AG04449 (cell line): Measurements from ENCODE around the gene NUDT12.

Experiments used
- CTCF ChIA-PET: fragments of 350-600 bp; formaldehyde crosslinking; extraction: SDS; loops from one replicate; lab custom pipeline; 2021; ENCODE audit warnings: antibody characterized with exemption; lab: Yijun Ruan, JAX
- POLR2A ChIA-PET: fragments of 400-600, 350-600 bp; formaldehyde crosslinking; extraction: SDS; loops from one replicate; lab custom pipeline; 2020; ENCODE audit warnings: antibody characterized with exemption, inconsistent platforms; lab: Yijun Ruan, JAX
- DNase-seq: peaks from one replicate; pipeline ENCODE4 v3.0.0-alpha.2; 2010; ENCODE audit warnings: low read depth, low spot score
- H3K4me3 ChIP-seq: 2 replicates; pipeline ENCODE4 v1.5.1; 2011; ENCODE audit warnings: low read depth, mild to moderate bottlenecking, control low read depth, low read length
- TF ChIP-seq, protein P1 (sequence below): IDR thresholded peaks from one replicate; pipeline ENCODE4 v1.5.1; 2011; ENCODE audit warnings: mild to moderate bottlenecking, moderate library complexity, low read length, control low read depth, inconsistent platforms; ENCODE audit not compliant: insufficient read depth; ENCODE audit errors: missing control alignments

Gene NUDT12

DNA sequence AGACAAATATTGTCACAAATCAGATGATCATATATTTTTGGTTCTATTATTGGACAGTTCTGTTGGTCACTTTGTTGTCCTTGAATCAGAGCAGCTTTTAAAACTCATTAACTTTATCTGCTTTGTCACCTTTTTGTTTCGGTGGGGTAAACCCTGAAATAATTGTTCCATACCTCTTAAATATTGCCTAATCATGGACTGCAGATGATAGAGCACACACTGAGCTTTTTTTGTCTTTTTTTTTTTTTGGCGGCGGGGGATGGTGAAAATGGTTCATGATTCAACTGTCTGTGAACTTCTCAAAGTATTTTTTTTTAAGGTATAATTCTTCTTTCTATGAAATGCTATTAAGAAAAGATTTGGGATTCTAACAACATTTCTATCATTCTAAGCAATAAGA is 1.8 kb downstream of the NUDT12 start:
- TF ChIP-seq, protein P1, sequence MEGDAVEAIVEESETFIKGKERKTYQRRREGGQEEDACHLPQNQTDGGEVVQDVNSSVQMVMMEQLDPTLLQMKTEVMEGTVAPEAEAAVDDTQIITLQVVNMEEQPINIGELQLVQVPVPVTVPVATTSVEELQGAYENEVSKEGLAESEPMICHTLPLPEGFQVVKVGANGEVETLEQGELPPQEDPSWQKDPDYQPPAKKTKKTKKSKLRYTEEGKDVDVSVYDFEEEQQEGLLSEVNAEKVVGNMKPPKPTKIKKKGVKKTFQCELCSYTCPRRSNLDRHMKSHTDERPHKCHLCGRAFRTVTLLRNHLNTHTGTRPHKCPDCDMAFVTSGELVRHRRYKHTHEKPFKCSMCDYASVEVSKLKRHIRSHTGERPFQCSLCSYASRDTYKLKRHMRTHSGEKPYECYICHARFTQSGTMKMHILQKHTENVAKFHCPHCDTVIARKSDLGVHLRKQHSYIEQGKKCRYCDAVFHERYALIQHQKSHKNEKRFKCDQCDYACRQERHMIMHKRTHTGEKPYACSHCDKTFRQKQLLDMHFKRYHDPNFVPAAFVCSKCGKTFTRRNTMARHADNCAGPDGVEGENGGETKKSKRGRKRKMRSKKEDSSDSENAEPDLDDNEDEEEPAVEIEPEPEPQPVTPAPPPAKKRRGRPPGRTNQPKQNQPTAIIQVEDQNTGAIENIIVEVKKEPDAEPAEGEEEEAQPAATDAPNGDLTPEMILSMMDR, result no peak
- no peak overlapping the region for H3K4me3 ChIP-seq
- CTCF ChIA-PET, result no interaction called here
- POLR2A ChIA-PET, result no interaction called here
- no peak for DNase-seq

DNA sequence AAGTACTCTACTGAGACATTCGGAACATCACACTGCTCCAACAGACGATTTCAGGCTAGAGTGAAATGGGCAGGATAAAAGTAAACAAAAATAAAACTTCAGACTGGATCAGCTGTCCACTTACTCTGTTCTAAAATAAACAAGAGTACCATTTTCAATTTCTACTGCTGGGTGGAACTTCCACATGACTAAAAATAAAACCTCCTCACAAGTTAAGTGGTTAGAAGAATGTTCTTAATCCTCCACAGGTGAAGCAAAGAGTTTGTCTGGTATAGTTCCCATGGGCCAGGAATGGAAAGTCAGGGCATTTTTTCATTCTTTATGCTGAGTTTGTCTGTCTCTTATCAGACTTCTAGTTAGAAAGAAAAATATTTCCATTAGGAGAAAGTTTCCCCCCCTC is 15.7 kb downstream of the NUDT12 start:
- ChIA-PET POLR2A (no interaction called here), CTCF (no interaction called here)
- no peak for DNase-seq
- TF ChIP-seq, protein P1, result no peak
- no peak overlapping the region for H3K4me3 ChIP-seq

DNA sequence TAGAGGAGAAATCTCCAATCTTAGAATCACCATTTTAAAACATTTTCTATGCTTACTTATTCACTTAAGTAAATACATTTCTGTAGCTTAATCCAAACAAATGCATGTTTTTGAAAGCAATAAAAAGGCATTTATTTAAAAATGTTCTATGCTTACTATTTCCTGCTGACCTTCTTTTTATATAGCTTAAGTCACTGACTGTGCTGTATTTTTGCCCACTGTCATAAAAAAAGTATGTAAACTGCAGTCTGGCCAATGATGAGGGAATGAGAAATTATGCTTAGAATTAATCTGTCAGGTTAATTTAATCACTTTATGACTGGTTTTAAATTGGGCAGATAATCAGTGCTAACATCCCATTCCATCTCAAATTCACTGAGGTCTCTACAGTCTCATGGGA is 20.1 kb downstream of the NUDT12 start:
- POLR2A ChIA-PET, result no interaction called here
- CTCF ChIA-PET, result no interaction called here
- TF ChIP-seq, protein P1, result no peak
- DNase-seq, result no peak
- no peak overlapping the region for H3K4me3 ChIP-seq

DNA sequence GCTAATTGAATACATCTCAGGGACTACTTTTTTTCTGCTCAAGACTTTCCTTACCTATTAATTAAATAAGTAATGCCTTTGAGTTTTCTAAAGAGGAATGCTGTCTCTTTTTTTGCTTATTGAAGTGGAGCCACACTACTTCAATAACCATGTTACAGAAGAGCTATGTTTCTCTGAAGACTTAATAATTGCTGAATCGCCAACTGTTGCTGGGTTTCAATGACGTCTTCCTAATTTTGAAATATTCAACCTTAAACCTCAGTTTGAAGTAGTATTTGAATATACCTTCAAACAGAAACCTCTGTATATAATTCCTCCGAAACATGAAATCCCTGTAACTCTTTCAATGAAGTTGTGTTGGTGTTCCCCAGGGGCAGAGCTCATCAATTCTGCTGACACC is 21.0 kb downstream of the NUDT12 start:
- POLR2A ChIA-PET, result no interaction called here
- TF ChIP-seq, protein P1, result no peak
- CTCF ChIA-PET, result no interaction called here

DNA sequence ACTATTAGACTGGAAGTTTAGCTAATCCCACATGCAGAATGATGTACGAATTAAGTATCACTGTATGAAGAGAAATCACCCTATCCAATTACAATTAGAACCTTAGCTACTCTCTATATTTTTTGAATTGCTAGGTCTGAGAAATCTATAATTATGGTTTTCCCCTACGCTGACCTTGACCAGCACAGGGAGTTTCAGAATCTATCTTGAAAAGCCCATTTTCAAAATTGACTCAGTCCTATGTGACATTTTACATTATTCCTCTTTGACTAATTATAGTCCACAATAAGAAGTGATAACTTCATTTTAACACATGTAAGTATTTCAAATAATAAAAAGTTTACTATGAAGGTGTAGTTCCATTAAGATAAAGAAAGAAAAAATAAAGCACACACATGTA is 21.5 kb downstream of the NUDT12 start:
- TF ChIP-seq, protein P1, result no peak
- POLR2A ChIA-PET, result no interaction called here
- no peak overlapping the region for H3K4me3 ChIP-seq
- CTCF ChIA-PET, result no interaction called here
- DNase-seq, result no peak

More for the DNA sequence above, 21.0 kb downstream of the NUDT12 start:
- no peak overlapping the region for H3K4me3 ChIP-seq
- no peak for DNase-seq

DNA sequence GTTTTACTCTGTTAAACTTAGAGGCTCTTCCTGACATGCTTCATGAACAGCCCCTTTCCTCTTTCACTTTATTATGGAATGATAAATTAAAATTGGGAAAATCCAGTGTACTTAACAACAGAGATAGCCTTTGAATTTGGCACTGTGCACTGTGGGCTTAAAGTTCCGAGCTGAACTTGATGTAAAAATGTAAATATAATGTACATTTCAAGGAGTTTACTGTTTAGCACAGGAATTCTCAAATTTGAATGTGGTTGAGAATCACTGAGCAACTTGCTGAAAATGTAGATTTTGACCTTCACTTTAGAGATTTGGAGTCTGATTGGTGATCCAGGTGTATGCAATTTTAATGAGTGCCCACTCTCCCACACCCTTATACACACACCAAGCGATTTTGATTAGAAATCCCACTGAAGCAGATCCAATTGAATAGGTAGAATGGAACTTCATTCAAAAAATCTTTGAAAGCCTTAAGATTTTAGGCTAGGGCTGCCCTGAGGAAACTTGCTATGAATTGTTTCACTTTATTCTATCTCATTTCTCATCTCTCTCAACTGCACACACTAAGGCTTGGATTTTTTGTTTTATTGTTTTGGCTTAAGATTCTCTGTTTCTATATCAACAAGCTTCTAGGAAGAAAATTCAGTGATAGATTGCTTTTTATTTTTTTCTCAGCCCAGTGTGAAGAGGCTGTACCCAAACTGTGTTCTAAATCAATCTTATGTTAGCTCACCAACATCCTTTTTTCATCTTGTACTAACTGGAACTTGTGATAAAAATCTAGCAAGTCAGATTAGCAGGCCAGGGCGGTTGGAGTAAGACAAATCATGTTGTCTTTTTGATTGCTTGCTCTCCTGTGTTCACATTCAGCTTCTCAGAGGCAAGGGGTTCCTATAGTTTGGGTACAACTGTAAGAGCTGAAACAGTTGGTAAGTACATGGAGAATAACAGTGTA is 22.9 kb downstream of the NUDT12 start:
- POLR2A ChIA-PET, result no interaction called here
- CTCF ChIA-PET, result no interaction called here
- H3K4me3 ChIP-seq, result no peak overlapping the region
- DNase-seq, result no peak
- TF ChIP-seq, protein P1, result no peak
